Stimulated activated CD4-positive, alpha-beta T cell treated with anti-CD3 and anti-CD28 coated beads, Interleukin-1b, Interleukin-23, amount 100 ng/mL, for 4 hours (primary cell): ENCODE measurements around the gene ADAMTSL5.
"Not testable (repeated sequence)": the region's sequence is repeated elsewhere in the genome, so short reads cannot be mapped to it uniquely, and the experiment has no call there.

Source experiments
- DNase-seq, 2 donors: peaks; one replicate each; pipeline ENCODE4 v3.0.0-alpha.2; 2020; ENCODE audit warnings: low read depth in 2 of 2

ADAMTSL5 gene, protein sequence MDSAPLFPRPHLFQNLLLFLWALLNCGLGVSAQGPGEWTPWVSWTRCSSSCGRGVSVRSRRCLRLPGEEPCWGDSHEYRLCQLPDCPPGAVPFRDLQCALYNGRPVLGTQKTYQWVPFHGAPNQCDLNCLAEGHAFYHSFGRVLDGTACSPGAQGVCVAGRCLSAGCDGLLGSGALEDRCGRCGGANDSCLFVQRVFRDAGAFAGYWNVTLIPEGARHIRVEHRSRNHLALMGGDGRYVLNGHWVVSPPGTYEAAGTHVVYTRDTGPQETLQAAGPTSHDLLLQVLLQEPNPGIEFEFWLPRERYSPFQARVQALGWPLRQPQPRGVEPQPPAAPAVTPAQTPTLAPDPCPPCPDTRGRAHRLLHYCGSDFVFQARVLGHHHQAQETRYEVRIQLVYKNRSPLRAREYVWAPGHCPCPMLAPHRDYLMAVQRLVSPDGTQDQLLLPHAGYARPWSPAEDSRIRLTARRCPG

DNA sequence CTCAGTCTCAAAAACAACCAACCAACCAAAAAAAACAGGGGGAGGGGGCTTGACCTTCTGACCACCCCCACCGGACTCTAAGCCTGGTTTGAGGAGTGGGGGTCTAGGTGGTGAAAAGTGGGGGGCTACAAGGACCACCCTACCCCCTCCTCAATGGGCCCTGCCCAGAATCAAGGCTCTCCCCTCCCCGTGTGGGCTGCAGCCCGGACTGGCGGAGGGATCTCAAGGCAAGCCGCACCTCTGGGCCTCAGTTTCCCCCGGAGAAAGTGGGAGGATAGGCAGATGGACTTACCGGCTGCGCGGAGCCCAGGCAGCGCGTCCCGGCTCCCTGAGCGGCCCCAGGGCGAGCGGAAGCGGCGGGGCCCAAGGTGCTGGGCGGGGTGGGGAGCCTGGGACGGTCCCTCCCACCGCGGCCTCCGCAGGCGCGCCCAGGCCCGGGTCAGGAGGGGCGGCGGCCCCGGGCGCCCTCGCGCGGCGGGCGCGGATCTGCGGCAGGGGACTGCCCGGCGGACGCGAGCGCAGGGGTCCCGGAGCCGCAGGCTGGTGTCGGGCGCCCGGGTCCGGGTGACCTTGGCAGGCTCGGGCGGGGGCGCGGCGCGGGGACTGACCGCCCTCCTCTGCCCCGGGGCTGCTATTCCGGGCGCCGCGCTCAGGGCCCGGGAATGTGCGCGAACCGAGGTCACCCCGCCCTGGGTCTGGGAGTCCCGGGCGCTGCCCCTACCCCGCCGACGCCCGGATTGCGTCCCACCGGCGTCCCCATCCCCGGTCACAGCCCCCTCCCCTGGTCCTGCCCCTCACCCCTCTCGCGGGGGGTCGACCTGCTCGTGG is at the start of gene ADAMTSL5:
Gene ADAMTSL5 (minus strand): TSS at position 349 of the 828 bp plus-strand sequence. CDS start 2,076 bp downstream, outside the sequence.
- DNase-seq = peak; percentile 36 to 70

DNA sequence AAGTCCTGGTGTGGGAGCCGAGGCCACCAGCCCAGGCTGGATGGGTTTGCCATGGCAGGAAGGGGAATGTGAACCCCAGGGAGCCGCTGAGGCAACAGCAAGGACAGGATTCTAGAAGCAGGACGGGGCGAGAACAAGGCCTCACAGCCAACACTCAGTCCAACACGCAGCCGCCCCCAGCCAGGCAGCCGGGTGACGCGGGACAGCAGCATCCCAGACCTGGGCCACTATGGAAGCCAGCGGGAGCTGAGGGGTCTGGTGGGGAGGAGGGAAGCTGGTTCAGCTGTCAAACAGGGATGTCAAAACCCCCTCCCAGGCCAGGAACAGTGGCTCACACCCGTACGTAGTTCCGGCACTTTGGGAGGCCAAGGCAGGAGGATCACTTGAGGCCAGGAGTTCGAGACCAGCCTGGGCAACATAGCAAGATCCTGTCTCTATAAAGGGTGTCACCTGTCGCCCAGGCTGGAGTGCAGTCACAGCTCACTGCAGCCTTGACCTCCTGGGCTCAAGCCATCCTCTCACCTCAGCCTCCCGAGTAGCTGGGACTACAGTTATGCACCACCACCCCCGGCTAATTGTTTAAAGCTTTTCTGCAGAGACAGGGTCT is 48.5 kb upstream of the ADAMTSL5 start:
- no peak for DNase-seq

DNA sequence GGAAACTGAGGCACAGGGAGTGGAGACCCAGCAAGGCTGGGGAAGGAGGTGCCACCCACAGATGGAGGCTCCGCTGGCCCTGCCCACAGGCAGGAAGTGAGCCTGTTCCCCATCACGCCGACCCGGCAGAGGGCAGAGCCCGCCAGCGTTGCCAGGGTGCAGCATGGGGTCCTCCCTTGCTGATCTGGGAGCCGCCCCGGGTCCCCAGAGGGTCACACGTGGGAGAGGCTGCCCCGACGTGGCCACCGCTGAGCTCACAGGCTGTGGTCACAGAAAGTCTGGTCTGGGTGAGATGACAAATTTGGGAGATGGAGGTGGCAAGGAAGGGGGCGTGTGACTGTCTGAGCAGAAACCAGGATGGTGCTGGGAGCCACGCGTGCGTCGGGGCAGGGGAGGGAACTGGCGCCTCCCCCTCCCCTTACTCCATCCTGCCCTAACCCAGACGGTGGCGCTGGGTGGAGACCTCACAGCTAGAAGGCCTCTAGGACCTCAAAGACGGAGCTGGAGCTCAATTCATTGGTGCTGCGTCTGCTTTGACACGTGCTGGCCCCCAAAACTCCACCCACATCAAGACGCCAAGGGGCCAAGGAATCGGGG is 47.6 kb upstream of the ADAMTSL5 start:
- DNase-seq = no peak

DNA sequence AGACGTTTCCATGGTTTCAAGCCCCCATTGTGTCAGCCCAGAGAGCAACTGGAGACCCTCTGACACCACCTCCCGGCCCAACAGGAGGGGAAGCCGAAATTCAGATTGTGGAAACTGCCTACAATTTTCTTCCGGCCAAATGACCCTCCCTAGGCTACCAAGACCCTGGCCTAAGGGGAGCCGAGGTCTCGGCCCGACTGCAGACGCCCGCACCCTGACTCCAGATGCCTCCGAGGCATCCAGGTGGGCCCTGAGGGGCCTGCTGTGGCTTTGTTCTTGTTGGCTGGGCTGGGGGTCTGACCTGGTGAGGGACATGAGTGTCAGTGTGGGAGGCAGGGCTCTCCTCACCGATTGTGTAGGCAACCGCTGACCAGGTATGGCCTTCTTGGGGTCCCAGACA is 45.7 kb upstream of the ADAMTSL5 start:
- DNase-seq = no peak

DNA sequence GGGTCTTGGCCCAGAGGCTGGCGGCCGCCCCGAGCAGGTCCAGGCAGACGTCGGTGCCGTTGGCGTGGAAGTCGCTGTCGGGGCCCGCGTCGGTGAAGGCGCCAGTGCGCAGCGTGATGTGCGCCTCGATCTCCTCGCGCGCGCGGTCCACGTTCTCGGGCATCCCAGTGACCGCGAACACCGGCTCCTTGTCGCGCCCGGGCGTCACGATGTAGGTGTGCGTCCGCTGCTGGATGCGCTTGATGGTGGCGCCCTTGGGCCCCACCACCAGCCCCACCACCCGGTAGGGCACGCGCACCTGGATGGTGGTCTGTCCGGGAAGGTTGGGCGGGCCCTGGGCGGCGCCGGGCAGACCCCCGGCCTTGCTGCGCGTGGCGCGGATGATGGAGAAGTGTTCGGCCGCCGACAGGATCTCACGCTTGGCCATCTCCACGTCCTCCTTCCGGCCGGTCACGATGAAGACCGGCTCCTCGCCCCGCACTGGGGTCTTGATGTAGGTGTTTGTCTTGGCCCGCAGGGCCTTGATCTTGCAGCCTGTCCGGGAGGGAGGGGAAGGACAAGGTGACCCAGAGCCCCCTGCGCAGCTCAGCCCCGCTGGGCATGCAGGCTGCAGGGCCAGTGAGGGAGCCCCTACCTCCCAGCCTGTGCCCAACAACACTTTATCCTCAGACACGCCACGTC is 43.7 kb upstream of the ADAMTSL5 start:
- DNase-seq = no peak

DNA sequence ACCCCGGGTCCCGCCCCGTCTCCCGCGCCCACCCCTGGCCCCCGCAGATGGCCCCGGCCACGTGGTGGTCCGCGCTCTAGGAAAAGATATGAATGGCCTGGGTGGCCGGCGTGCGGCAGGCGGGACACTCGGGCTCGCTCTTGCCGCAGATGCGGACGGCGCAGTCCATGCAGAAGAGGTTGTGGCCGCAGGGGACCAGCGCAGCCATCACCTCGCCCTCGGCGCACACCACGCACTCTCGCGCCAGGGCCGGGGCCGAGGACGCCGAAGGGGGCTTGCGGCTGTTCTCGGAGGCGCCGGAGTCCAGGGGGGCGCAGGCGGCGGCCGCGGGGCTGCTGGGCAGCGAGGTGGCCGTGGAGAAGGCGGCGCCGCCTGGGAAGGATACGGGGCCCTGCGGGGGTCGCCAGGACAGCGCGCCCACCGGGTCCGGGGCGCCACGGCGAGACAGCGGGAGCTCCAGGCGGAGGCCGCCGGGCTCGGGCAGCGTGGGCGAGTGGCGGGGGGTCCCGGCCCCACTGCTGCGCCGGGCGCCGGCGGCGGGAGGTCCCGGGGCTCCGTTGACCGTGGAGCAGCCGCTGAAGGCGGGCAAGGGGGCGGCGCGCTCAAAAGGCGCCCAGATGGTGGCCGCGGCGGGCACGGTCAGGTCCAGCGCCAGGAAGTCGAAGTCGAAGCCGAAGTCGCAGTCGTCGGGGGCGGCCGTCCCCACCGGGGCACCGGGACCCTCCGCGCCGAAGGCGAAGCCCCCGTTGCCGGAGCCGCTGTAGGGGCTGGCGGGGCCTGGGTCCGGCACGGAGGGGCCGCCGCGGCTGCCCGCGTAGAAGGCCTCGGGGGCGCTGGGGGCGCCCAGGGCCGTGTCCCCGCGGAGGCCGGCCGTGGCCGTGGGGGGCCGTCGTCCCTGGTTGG is 42.9 kb upstream of the ADAMTSL5 start:
- DNase-seq = no peak

DNA sequence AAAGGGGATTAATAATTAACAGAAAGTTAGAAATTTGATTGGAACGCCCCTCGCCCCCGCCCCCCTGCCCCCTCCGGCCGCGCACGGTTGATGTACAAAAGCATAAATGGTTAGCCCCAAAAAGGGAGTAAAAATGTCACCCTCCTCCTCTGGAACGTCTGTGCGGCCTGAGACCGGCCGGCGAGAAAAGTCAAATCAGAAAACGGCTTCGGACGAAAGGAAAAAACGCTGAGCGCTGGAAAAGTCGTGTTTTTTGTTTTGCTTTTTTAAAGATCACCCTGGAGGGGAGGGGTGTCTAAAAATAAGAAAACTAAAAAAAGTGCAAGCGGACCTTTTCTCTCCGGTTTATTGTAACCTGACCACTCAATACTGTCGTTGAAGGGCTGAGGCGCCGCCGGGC is 42.1 kb upstream of the ADAMTSL5 start:
- DNase-seq = no peak

DNA sequence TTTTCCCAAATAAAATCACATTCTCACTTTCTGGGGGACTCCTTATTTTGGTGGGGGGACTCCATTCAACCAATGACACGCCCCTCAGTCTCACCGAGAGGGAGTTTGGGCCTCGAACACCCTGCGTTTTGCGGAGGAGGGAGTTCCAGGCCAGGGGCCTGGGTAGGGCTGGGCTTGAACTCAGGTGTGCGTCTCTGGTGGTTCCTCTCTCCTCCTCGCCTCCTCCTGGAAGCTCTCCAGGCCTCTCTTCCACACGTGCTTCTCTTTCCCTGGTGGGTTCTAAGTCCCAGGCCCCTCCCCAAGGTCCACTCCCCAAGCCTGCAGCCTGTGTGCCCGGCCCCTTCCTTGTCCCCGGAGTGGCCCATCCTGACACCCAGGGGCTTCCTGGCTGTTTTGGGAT is 40.6 kb upstream of the ADAMTSL5 start:
- no peak for DNase-seq

DNA sequence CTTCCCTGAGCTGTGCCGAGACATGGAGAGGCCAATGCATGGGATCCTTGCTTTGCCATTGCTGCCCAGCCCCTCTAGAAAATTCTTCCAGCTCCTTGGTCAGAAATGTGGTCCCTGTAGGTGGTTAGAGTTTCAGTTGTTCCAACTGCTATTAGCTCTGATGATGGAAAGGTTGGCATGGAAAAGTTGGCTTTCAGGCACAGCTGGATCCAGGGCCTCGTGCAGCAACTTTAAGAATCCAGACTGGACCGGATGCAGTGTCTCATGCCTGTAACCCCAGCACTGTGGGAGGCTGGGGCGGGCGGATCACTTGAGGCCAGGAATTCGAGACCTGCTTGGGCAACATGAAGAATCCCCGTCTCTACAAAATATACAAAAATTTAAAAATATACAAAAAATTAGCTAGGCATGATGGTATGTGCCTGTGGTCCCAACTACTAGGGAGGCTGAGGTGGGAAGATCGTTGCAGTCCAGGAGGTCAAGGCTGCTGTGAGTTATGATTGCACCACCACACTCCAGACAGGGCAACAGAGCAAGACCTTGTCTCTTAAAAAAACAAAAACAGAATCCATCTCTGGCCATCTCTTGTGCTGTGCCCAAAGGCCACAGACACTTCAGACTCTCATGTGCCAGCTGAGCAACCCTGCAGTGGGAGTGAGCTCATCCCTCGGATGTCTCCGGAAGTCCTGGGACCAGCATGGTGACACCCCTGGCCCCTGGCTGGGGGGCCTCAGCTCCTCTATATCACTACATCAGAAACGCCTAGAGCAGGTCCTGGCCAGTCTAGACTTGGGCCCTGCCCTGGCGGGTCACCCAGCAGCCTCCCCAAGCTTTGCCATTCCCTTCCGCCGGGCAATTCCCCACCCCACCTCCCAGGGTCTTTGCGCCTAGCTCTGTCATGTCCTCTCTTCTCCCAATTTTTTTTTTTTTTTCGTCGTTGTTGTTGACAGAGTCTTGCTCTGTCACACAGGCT is 38.5 kb upstream of the ADAMTSL5 start:
- no peak for DNase-seq

DNA sequence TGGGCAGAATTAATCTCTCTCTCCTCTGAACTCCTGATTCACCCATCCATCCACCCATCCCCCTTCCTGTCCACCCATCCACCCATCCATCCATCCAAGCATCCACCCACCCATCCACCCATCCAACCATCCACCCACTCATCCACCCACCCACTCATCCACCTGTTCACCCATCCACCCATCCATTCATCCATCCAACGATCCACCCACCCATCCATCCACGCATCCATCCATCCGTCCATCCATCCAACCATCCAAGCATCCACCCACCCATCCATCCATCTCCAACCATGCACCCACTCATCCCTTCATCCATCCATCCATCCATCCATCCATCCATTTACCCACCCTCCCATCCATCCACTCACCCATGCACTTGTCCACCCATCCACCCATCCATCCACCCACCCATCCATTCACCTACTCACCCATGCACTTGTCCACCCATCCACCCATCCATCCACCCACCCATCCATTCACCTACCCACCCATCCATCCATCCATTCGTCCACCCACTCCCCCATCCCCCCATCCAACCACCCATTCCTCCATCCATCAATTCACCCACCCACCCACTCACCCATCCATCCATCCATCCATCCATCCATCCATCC is 36.6 kb upstream of the ADAMTSL5 start:
- DNase-seq = no peak

DNA sequence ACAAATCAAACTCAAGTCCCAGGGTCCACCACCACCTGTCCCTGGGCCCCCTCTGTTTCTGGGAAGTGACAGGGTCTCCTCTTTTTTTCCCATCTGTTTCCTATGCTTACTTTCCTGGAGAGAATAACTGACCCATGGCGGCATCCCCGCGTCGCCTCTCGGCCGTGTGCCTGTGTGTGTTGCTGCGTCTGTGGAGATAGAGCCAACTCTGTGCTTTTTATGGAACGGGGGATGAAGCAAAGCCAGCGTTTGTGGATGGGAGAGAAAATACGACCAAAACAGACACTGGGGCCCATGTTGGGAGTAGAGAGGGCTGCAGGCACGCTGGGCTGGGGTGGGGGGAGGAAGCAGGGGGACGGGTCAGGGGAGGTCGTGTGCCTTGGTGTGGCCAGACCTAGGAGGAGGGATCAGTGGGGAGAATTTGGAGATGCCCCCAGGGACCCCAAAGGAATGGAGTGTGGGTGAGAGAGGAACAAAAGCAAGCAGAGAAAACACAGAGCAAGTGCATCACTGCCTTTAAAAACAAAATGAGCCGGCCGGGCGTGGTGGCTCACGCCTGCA is 27.6 kb upstream of the ADAMTSL5 start:
- DNase-seq = no peak

DNA sequence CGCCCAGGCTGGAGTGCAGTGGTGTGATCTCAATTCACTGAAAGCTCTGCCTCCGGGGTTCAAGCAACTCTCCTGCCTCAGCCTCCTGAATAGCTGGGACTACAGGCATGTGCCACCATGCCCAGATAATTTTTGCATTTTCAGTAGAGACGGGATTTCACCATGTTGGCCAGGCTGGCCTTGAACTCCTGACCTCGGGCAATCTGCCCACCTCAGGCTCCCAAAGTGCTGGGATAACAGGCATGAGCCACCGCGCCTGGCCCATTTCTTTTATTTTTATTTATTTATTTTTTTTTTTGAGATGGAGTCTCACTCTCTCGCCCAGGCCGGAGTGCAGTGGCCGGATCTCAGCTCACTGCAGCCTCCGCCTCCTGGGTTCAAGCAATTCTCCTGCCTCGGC is 26.9 kb upstream of the ADAMTSL5 start:
- DNase-seq = not testable (repeated sequence)

DNA sequence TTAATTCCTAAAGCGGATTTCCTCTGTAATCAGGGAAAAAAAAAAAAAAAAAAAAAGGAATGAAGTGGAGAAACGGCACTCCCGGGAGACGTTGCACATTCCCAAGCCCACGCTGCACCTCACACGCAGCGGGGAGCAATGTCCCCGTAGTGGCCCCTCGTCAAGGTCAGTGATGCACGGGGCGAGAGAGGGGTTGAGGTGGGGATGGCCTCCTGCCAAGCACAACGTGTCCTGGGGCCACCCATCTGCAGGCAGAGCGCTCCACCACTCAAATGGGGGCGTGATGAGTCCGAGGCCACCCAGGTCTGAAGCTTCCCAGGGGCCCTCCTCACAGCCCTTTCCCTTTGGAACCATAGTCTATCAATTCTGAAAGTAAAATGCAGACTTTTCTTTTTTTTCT is 26.2 kb upstream of the ADAMTSL5 start:
- no peak for DNase-seq

DNA sequence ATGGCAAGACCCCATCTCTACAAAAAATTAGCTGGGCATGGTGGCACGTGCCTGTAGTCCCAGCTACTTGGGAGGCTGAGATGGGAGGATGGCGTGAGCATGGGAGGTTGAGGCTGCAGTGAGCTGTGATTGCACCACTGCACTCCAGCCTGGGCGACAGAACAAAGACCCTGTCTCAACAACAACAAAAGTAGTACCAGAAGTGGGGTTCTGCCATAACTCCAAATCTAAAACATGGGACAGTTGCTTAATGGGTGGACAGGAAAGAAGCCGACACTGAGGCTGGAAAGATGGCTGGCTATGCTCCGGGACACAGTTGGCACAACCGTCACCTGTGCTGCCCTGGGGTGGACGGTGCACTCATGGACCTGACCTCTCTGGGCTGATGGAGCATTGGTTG is 22.9 kb upstream of the ADAMTSL5 start:
- DNase-seq = not testable (repeated sequence)

DNA sequence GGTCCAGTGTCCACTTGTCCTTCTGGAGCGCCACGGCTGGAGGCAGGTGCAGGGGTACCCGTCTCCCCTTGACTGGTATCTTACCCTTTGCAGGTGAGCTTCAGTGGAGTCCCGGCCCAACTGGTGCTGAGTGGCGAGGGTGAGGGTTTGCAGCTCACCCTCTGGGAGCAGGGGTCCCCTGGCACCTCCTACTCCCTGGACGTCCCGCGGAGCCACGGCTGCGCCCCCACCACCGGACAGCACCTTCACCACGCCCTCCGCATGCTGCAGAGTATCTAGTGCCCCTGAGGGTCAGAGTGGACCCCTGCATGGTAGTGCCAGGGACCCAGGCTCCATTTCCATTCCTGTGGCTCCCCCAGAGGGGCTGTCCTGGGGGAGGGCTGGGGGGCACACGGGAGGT is 22.2 kb upstream of the ADAMTSL5 start:
- DNase-seq = no peak

DNA sequence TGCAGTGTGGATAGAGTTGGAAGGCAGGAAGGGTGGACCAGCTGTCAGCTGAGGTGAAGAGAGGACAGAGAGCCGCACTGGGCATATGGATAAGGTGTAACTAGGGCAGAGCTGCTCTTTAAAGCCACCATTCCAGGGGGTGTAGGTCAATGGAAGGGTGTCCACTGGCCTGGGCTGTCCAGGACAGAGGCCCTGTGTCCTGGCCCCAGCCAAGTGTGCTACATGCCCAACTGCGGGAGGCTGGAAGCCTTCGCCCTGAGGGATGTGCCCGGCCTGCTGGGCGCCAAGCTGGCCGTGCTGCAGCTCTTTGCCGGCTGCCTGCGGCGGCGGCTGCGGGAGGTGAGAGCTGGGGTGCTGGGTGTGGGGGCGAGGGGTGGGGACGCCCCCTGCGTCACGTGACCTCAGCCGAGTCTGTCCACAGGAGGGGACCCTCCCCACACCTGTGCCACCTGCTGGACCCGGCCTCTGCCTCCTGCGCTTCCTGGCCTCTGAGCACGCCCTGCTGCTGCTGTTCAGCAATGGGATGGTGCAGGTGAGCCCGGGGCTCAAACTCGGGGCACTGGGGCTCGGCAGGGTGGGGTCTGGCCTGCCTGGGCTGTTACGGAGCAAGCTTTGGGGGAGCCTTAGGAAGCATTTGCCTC is 20.8 kb upstream of the ADAMTSL5 start:
- DNase-seq = no peak

DNA sequence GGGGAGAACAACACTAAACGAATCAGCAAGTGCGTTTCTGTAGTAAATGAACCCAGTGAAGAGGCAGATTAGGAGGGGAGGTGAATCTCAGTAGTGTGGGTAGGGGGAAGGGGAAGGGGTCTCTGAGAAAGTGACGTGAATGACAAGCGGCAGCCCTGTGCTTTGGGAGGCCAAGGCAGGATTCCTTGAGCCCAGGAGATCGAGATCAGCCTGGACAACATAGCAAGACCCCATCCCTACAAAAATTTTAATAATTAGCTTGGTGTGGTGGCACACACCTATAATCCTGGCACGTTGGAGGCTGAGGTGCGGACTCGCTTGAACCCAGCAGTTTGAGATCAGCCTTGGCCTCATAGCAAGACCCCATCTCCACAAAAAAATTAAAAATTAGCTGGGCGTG is 19.2 kb upstream of the ADAMTSL5 start:
- DNase-seq = no peak

DNA sequence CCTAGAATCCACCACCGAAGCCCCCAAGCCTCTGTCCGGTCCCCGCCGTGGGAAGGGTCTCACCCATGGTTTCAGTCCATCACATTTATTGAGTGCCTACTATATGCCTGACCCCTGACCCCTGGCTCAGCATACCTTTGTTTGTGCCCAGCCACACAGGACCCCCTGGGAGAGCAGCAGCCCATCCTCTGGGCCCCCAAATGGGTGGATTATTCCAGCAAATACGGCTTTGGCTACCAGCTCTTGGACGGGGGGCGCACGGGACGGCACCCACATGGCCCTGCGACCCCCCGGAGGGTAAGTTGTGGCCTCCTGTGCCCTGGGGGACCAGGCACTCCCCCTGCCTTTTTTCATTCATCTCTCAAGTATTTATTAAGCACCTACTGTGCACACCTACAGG is 18.8 kb upstream of the ADAMTSL5 start:
- no peak for DNase-seq
